NCI-H1092 treated with DMSO at 0.1 percent for 48 hours (cell line): ENCODE measurements around the gene PSMA8.
"Not testable (repeated sequence)": the region's sequence is repeated elsewhere in the genome, so short reads cannot be mapped to it uniquely, and the experiment has no call there.

Source experiments
- DNase-seq: peaks from one replicate; lab custom pipeline; 2025; lab: John Stamatoyannopoulos, UW

The PSMA8 gene

DNA sequence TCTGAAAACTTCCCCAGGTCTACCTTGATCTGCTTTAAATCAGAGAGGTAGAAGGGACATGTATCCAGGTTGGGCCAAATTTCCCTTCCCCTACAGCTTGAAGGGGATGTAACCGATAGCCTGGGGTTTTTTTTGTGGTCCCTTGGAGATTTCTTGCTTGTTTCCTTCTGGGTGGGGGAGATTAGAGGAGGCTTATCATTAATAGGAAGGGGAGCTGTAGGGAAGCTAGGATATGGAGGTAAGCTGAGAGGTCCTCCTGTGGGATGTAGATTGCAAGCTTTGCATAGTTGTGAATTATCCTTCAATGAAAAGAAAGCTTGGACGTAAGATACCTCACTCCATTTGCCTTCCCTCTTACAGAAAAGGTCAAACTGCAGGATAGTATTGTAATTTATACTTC lies 103.7 kb downstream of the PSMA8 start:
- DNase-seq: not testable (repeated sequence)

DNA sequence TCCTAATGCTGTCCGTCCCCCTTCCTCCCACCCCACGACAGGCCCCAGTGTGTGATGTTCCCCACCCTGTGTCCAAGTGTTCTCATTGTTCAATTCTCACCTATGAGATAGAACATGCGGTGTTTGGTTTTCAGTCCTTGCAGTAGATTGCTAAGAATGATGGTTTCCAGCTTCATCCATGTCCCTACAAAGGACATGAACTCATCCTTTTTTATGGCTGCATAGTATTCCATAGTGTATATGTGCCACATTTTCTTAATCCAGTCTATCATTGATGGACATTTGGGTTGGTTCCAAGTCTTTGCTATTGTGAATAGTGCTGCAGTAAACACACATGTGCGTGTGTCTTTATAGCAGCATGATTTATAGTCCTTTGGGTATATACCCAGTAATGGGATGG lies 105.0 kb downstream of the PSMA8 start:
- not testable (repeated sequence) for DNase-seq

DNA sequence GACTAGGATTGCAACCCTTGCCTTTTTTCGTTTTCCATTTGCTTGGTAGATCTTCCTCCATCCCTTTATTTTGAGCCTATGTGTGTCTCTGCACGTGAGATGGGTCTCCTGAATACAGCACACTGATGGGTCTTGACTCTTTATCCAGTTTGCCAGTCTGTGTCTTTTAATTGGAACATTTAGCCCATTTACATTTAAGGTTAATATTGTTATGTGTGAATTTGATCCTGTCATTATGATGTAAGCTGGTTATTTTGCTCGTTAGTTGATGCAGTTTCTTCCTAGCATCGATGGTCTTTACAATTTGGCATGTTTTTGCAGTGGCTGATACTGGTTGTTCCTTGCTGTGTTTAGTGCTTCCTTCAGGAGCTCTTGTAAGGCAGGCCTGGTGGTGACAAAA lies 108.7 kb downstream of the PSMA8 start:
- DNase-seq: not testable (repeated sequence)
